Measurements from ENCODE around the gene STEAP2. TPM values are rescaled to one million over a fixed set of nuclear protein-coding genes. Genes with fewer than 3 reads are reported as not detected.
"Not testable (repeated sequence)": the region's sequence is repeated elsewhere in the genome, so short reads cannot be mapped to it uniquely, and the experiment has no call there.

The STEAP2 gene
- total RNA-seq, 4 donors from 2014 or later, result 16.1 to 22.5 (median 19.3) TPM

DNA sequence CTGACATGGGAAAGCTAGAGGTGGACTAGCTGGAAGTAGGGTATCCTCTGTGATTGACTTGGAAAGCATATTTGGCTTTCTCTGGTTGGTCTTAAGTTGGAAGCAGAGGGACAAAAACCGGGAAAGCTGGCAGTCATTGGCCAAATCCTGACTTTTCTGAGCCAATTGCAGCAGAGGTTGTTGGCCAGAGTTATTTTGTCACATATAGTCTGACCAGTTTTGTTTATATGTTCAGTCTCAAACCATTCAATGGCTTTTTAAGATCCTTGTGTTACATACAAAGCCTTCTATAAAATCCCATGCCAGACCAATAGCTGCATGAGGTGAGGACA, 39.7 kb downstream of the STEAP2 start:
- no peak for DNase-seq (ENCODE audit: extremely low spot score)
- 77% methylated on average over 1 of the region's 1 CpG for WGBS
- H3K27ac ChIP-seq (replicated peaks in 1 of 4), result peak overlapping the region; percentile 27 to 47 (median 40)
- no peaks in the 10 kb centered on the region for H3K9me3 ChIP-seq
- H3K27me3 ChIP-seq, result no peaks in the 10 kb centered on the region
- intact Hi-C loops (cut with DNase I), result no loop called here
- H3K4me3 ChIP-seq, result no peak overlapping the region
- H3K4me1 ChIP-seq, result peaks cover 3 to 24% (median 11%) of the 10 kb centered on the region in 4 donors
- no peaks in the 10 kb centered on the region for H3K36me3 ChIP-seq
- TF ChIP-seq EP300 (IDR thresholded peaks at IDR 0.05), result no peak
- no peak for TF ChIP-seq POLR2AphosphoS5 (IDR thresholded peaks at IDR 0.05)
- TF ChIP-seq POLR2A (IDR thresholded peaks at IDR 0.05; ENCODE audit: low read depth), result no peak
- TF ChIP-seq, protein P1, sequence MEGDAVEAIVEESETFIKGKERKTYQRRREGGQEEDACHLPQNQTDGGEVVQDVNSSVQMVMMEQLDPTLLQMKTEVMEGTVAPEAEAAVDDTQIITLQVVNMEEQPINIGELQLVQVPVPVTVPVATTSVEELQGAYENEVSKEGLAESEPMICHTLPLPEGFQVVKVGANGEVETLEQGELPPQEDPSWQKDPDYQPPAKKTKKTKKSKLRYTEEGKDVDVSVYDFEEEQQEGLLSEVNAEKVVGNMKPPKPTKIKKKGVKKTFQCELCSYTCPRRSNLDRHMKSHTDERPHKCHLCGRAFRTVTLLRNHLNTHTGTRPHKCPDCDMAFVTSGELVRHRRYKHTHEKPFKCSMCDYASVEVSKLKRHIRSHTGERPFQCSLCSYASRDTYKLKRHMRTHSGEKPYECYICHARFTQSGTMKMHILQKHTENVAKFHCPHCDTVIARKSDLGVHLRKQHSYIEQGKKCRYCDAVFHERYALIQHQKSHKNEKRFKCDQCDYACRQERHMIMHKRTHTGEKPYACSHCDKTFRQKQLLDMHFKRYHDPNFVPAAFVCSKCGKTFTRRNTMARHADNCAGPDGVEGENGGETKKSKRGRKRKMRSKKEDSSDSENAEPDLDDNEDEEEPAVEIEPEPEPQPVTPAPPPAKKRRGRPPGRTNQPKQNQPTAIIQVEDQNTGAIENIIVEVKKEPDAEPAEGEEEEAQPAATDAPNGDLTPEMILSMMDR (IDR thresholded peaks at IDR 0.05), result no peak

DNA sequence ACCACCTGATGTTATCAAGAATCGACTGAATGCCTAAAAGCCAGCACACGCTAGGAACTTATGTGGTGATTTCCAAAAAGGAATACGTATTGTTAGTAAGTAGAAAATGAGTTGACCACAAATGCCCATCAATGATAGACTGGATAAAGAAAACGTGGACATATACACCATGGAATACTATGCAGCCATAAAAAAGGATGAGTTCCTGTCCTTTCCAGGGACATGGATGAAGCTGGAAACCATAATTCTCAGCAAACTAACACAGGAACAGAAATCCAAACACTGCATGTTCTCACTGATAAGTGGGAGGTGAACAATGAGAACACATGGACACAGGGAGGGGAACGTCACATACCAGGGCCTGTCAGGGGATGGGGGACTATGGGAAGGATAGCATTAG, 44.5 kb downstream of the STEAP2 start:
- intact Hi-C loops (cut with DNase I), result not testable (repeated sequence)

DNA sequence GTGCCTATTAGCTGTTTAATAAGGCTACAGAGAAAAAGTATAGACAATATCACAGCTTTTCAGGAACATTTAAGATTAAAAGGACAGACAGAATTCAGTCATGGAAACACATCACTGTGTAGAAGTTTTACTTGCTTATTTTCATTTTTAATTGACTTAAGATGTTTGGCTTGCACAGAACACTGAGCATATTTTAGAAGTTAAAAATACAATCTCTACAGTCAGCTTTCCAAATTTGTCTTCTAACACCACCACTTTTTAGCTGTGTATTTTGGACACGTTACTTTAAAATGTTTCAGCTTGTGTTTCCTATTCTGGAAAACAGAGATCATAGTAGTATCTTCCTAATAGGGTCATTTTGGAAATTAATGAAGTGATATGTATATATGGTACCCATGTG, 45.2 kb downstream of the STEAP2 start:
- H3K4me1 ChIP-seq, result no peaks in the 10 kb centered on the region
- no peaks in the 10 kb centered on the region for H3K27me3 ChIP-seq
- H3K27ac ChIP-seq (replicated peaks in 1 of 4), result no peak overlapping the region
- intact Hi-C loops (cut with DNase I), result no loop called here
- WGBS, result 41% methylated on average over 1 of the region's 1 CpG
- DNase-seq (ENCODE audit: extremely low spot score), result no peak
- no peak overlapping the region for H3K4me3 ChIP-seq
- TF ChIP-seq POLR2A (IDR thresholded peaks at IDR 0.05; ENCODE audit: low read depth) (no peak), EP300 (IDR thresholded peaks at IDR 0.05) (no peak), POLR2AphosphoS5 (IDR thresholded peaks at IDR 0.05) (no peak)
- TF ChIP-seq, protein P1 (IDR thresholded peaks at IDR 0.05), result no peak
- no peaks in the 10 kb centered on the region for H3K36me3 ChIP-seq
- no peaks in the 10 kb centered on the region for H3K9me3 ChIP-seq

More for the DNA sequence above, 44.5 kb downstream of the STEAP2 start:
- not testable (repeated sequence) for H3K9me3 ChIP-seq; H3K4me3 ChIP-seq; H3K27ac ChIP-seq (replicated peaks in 1 of 4); DNase-seq (ENCODE audit: extremely low spot score); H3K27me3 ChIP-seq; H3K4me1 ChIP-seq; H3K36me3 ChIP-seq
- 94% methylated on average over 5 of the region's 5 CpGs for WGBS

DNA sequence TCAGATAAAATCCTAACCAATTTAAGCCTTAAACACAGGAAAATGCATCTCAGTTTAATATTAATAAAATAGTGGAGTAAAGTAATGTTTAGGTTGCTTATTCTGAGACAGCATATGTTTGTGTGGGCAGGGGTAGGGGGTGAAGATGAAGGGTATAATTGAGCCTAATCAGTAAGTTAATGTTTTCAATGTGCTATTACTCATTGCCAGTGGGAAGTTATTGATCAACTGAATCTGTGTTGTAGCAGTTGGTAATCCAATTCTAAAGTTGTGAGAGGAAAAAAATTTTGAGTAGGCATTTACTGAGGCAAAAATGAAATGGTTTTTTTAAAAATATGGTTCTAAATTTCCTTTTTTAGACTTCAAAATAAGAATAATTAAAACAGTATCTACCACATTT, 49.9 kb downstream of the STEAP2 start:
- Histone ChIP-seq H3K36me3 (no peaks in the 10 kb centered on the region), H3K9me3 (no peaks in the 10 kb centered on the region), H3K27me3 (no peaks in the 10 kb centered on the region), H3K27ac (replicated peaks in 1 of 4) (no peak overlapping the region), H3K4me3 (no peak overlapping the region), H3K4me1 (no peaks in the 10 kb centered on the region)
- no peak for DNase-seq (ENCODE audit: extremely low spot score)
- intact Hi-C loops (cut with DNase I), result no loop called here
- no peak for TF ChIP-seq POLR2AphosphoS5 (IDR thresholded peaks at IDR 0.05)
- no peak for TF ChIP-seq EP300 (IDR thresholded peaks at IDR 0.05)
- no peak for TF ChIP-seq POLR2A (IDR thresholded peaks at IDR 0.05; ENCODE audit: low read depth)
- TF ChIP-seq, protein P1 (IDR thresholded peaks at IDR 0.05), result no peak

DNA sequence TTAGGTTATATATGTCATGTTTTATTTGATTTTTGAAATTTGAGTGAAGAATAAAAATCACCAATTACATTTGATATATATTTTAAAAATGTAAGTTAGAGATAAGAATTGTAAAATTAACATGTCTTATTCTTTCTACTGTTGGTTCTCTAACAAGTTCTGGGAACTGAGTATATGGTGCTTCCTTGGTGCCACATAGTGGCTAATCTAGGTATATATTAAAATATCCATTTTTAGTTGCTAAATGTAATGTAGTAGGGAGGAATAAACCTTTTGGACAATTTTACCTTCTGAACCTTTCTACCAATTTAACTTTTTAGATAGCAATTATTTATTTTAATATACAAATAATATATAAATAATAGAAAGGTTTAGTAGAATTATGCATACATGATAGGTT, 50.9 kb downstream of the STEAP2 start:
- H3K4me3 ChIP-seq, result no peak overlapping the region
- intact Hi-C loops (cut with DNase I), result loop anchor here (2.0 kb wide), 1 partner anchor 108 kb away; the partner anchor contains the start of gene STEAP1
- DNase-seq (ENCODE audit: extremely low spot score), result no peak

More for the DNA sequence above, 50.9 kb downstream of the STEAP2 start:
- H3K36me3 ChIP-seq, result no peaks in the 10 kb centered on the region
- no peaks in the 10 kb centered on the region for H3K27me3 ChIP-seq
- no peaks in the 10 kb centered on the region for H3K9me3 ChIP-seq
- no peaks in the 10 kb centered on the region for H3K4me1 ChIP-seq
- H3K27ac ChIP-seq (replicated peaks in 1 of 4), result no peak overlapping the region
- no peak for TF ChIP-seq POLR2AphosphoS5 (IDR thresholded peaks at IDR 0.05)
- TF ChIP-seq, protein P1 (IDR thresholded peaks at IDR 0.05), result peak; percentile 48 to 60 (median 59)
- no peak for TF ChIP-seq EP300 (IDR thresholded peaks at IDR 0.05)
- no peak for TF ChIP-seq POLR2A (IDR thresholded peaks at IDR 0.05; ENCODE audit: low read depth)

All from esophagus muscularis mucosa (tissue), 4 donors.